Measurements from ENCODE around the gene QRFPR.

Gene QRFPR

DNA sequence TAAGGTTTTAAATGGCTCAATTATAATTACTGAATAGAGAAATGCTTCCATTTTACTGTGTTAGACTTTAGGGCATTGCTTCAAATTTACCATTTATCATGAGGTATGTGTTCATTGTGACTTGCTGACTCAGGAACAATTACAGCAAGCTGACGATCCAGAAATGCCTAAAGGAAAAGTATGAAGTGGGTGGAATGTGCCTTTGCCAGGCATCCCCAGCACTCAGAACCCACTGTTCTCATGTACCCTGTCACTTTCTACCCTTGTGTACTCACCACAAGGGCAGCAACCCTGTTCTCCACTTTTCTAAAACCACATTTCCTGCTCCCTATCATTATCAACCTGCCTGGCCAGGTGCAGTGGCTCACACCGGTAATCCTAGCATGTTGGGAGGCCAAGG, 41.5 kb downstream of the QRFPR start:
- Histone ChIP-seq H3K27me3 (ENCODE audit: insufficient read depth, low read depth) (no peaks in the 10 kb centered on the region), H2AFZ (ENCODE audit: low read depth) (no peak overlapping the region), H3K36me3 (ENCODE audit: insufficient read depth) (no peaks in the 10 kb centered on the region), H4K20me1 (ENCODE audit: insufficient read depth) (no peaks in the 10 kb centered on the region), H3K4me1 (ENCODE audit: low read depth, poor library complexity, severe bottlenecking) (no peaks in the 10 kb centered on the region), H3K27ac (no peak overlapping the region), H3K79me2 (ENCODE audit: insufficient read depth, low read depth) (no peaks in the 10 kb centered on the region), H3K9ac (no peak overlapping the region), H3K4me3 (IDR thresholded peaks at IDR 0.05; ENCODE audit: insufficient read depth, low read depth, low read length) (no peak overlapping the region), H3K4me2 (no peak overlapping the region)
- TF ChIP-seq, protein P1, sequence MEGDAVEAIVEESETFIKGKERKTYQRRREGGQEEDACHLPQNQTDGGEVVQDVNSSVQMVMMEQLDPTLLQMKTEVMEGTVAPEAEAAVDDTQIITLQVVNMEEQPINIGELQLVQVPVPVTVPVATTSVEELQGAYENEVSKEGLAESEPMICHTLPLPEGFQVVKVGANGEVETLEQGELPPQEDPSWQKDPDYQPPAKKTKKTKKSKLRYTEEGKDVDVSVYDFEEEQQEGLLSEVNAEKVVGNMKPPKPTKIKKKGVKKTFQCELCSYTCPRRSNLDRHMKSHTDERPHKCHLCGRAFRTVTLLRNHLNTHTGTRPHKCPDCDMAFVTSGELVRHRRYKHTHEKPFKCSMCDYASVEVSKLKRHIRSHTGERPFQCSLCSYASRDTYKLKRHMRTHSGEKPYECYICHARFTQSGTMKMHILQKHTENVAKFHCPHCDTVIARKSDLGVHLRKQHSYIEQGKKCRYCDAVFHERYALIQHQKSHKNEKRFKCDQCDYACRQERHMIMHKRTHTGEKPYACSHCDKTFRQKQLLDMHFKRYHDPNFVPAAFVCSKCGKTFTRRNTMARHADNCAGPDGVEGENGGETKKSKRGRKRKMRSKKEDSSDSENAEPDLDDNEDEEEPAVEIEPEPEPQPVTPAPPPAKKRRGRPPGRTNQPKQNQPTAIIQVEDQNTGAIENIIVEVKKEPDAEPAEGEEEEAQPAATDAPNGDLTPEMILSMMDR (conservative IDR thresholded peaks at IDR 0.05; ENCODE audit: low read depth, low read length), result no peak

DNA sequence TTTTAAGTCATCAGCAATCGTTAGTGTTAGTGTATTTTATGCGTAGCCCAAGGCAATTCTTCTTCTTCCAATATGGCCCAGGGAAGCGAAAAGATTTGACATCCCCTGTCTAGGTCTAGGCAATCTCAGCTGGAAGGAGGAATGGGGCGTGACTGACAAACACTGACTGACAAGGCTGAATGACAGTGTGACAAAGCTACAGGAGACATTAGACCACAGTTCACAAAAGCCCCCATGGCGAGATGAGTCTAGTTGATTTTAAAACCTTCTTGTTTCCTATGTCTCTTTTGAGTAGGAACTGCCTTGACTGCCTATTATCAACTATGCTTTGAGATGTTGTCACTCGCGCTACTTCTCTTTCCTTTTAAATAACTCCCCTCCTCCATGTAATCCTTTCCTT, 42.3 kb downstream of the QRFPR start:
- H3K27ac ChIP-seq, result no peak overlapping the region
- TF ChIP-seq, protein P1 (conservative IDR thresholded peaks at IDR 0.05; ENCODE audit: low read depth, low read length), result no peak
- H3K36me3 ChIP-seq (ENCODE audit: insufficient read depth), result no peaks in the 10 kb centered on the region
- no peak overlapping the region for H3K9ac ChIP-seq
- no peaks in the 10 kb centered on the region for H3K27me3 ChIP-seq (ENCODE audit: insufficient read depth, low read depth)
- no peaks in the 10 kb centered on the region for H3K4me1 ChIP-seq (ENCODE audit: low read depth, poor library complexity, severe bottlenecking)
- H4K20me1 ChIP-seq (ENCODE audit: insufficient read depth), result no peaks in the 10 kb centered on the region
- H3K4me3 ChIP-seq (IDR thresholded peaks at IDR 0.05; ENCODE audit: insufficient read depth, low read depth, low read length), result no peak overlapping the region
- H3K79me2 ChIP-seq (ENCODE audit: insufficient read depth, low read depth), result no peaks in the 10 kb centered on the region
- no peak overlapping the region for H2AFZ ChIP-seq (ENCODE audit: low read depth)
- H3K4me2 ChIP-seq, result no peak overlapping the region

DNA sequence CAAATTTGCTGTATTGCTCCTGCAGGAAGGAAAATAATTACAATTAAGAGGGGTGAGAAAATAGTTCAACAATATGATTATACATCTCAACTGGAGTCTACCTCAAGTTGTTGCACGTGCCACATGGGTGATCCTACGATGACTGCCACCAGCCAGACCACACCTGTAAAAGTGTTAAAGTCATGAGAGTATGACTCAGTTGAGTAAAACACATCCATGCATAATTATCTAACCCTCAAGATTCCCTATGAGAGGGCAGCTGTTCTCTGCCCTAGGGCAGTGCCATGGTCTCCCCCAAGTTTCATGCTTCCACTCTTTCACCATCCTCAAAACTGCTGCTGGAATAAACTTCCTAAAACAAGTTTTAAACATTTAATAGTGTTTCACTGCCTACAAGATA, 44.1 kb downstream of the QRFPR start:
- TF ChIP-seq, protein P1 (conservative IDR thresholded peaks at IDR 0.05; ENCODE audit: low read depth, low read length), result no peak
- H3K79me2 ChIP-seq (ENCODE audit: insufficient read depth, low read depth), result no peaks in the 10 kb centered on the region
- no peak overlapping the region for H3K9ac ChIP-seq
- no peak overlapping the region for H3K4me3 ChIP-seq (IDR thresholded peaks at IDR 0.05; ENCODE audit: insufficient read depth, low read depth, low read length)
- H3K27ac ChIP-seq, result no peak overlapping the region
- no peaks in the 10 kb centered on the region for H3K36me3 ChIP-seq (ENCODE audit: insufficient read depth)
- no peak overlapping the region for H2AFZ ChIP-seq (ENCODE audit: low read depth)
- no peak overlapping the region for H3K4me2 ChIP-seq
- no peaks in the 10 kb centered on the region for H4K20me1 ChIP-seq (ENCODE audit: insufficient read depth)
- no peaks in the 10 kb centered on the region for H3K4me1 ChIP-seq (ENCODE audit: low read depth, poor library complexity, severe bottlenecking)
- no peaks in the 10 kb centered on the region for H3K27me3 ChIP-seq (ENCODE audit: insufficient read depth, low read depth)

DNA sequence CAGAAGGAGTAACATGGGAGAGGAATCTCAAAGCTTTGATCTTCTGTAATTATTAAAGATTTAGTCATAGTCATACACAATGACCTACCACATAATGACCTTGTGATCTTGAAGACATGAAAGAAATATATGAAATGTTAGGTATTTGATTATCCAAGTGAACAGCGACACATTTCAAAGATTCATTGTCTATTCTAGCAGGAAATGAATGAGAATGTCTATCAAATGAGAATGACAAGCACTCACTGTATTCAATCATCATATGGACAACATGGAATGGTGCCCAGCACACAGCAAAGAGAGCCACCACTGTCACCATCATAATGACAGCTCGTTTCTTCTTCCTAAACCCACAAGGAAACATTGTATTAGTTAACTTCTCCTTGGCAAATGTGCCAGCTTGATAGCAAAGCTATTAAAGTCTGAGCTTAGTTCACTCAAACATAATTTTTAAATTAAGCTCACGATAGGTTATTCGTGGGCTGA, 50.6 kb downstream of the QRFPR start:
- Histone ChIP-seq H2AFZ (ENCODE audit: low read depth) (no peak overlapping the region), H3K27ac (no peak overlapping the region), H3K4me1 (ENCODE audit: low read depth, poor library complexity, severe bottlenecking) (no peaks in the 10 kb centered on the region)

More for the DNA sequence above, 50.6 kb downstream of the QRFPR start:
- Histone ChIP-seq H3K4me2 (no peak overlapping the region), H4K20me1 (ENCODE audit: insufficient read depth) (no peaks in the 10 kb centered on the region), H3K27me3 (ENCODE audit: insufficient read depth, low read depth) (no peaks in the 10 kb centered on the region), H3K36me3 (ENCODE audit: insufficient read depth) (no peaks in the 10 kb centered on the region), H3K9ac (no peak overlapping the region), H3K79me2 (ENCODE audit: insufficient read depth, low read depth) (no peaks in the 10 kb centered on the region), H3K4me3 (IDR thresholded peaks at IDR 0.05; ENCODE audit: insufficient read depth, low read depth, low read length) (no peak overlapping the region)
- TF ChIP-seq, protein P1 (conservative IDR thresholded peaks at IDR 0.05; ENCODE audit: low read depth, low read length), result no peak

Data from KMS-11 (cell line).